Kidney glomerular epithelial cell (primary cell): ENCODE measurements around the gene SPOCK1.
A peak's percentile ranks its signal among the peaks of the same experiment; 100 is the strongest.

Experiments
- DNase-seq: peaks from one replicate; lab custom pipeline; 2025; lab: John Stamatoyannopoulos, UW

The SPOCK1 gene

DNA sequence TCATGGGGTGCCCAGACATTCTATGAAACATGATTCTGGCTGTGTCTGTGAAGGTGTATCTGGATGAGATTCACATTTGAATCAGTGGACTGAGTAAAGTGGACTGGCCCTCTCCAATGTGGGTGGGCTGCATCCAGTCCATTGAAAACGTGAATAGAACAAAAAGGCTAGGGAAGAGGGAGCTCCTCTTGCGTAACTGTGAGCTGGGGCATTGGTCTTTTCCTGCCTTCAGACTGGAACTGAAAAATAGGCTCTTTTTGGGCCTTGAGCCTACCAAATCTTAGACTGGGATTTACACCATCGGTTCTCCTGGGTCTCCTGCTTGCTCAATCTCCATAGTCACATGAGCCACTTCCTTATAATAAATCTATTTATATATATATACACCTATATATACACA is 170.1 kb downstream of the SPOCK1 start:
- no peak for DNase-seq

DNA sequence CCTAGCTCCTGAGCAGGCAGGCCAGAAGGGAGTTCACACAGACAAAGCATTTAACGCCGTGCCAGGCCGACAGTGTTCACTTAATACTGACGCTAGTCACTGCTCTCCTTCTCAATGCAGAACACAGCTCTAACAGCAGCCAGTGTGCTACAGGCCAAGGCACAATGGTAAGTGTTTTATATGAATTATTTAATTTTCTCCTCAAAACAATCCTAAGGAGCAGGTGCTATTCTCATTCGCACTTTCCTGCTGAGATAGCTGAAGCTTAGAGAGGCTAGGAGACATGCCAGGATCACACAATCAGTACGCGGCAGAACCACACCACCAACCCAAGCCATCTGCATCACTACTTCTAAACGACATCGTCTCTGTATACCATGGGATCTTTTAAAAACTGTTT is 170.7 kb downstream of the SPOCK1 start:
- no peak for DNase-seq

DNA sequence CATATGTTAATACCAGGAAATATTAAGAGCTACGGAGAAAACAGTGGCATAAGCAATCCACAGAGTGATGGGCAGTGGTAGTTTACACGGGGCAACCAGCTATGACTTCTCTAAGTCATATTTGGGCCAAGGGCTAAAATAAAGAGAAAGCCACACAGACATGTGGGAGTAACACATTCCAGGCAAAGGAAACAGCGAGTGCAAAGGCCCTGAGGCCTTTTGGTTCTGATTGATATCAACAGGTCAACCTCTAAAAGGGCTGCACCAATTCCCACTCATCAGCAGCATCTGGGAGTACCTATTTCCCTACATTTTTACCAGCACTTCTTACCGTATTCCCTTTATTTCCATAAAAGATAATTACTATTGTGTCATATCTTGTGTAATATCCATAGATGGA is 173.4 kb downstream of the SPOCK1 start:
- no peak for DNase-seq

- DNase-seq: peak; percentile 69
Observed at GRCh38 chr5:137320056-137321045, 178.8 kb downstream of the SPOCK1 start.

- no peak for DNase-seq
Observed at GRCh38 chr5:137318027-137318426, 181.1 kb downstream of the SPOCK1 start.

DNA sequence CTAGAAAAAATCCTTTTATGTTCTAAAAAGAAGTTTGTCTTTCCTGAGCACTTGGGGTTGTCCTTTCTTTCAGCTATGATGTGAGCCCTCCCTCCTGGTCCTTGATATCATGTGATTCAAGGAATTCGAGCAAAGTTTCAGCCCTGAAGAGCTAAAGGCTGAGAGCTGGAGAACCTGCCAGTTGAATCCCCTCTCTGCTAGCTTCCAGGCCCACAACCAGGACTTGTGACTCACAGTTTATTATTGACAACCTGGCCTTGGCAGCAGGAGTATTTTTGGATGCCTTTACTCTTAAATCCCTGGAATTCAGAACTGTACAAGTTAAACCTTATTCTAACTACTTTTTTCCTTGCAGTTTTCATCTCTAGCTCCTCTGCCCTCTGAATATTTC is 182.8 kb downstream of the SPOCK1 start:
- no peak for DNase-seq

GRCh38 chr5:137315534-137316345 is 183.4 kb downstream of the SPOCK1 start:
- DNase-seq: no peak

- no peak for DNase-seq
Observed at GRCh38 chr5:137315109-137315508, 184.0 kb downstream of the SPOCK1 start.

GRCh38 chr5:137313526-137314175 is 185.5 kb downstream of the SPOCK1 start:
- no peak for DNase-seq

DNA sequence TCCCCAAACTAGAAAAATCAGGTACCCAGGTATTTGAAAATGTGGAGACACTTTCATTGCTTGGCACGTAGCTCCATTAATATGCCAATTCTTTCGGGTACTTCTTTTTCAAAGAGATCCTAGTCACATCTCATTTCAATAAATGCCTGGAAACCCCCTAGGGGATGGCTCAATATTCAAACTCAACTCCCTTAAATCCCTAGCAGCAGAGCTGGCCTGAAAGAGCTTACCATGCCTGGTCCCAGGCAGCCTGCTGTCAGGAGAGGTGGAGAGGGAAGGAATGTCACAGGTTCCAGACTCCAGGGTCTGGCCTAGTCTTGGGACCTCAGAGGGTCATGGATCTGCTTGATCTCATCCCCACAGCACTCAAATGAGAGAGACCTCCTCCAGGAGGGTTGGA is 187.1 kb downstream of the SPOCK1 start:
- no peak for DNase-seq

DNA sequence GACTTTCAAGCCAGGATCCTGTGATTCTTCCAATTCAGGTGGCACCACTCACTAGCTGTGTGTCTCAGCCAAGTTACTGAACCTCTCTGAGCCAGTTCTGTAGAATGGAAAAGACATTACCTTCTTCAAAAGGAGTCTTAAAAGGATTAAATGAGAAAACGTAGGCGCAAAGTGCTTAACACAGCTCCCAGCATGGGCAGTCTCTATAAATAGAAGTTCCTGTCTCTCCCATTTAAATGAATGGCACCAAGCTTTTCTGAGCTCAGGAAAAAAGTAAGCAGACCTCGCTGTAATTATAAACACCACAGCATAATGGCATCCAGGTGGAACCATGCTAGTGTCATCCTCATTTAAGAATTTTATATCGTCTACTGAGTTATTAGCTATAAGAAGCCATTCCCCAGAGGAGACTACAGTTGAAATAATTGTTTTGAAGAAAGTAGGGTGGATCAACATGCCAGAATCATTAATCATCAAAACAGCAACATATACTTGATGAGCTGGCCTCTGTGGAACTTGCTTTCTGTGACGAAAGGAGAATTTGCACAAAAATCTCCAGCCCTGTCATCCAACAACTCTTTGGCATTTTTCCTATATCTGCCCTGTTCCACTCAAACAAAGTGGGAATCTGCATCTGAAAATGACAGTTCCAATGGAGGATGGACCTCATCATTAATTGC is 188.9 kb downstream of the SPOCK1 start:
- peak; percentile 88 for DNase-seq

DNA sequence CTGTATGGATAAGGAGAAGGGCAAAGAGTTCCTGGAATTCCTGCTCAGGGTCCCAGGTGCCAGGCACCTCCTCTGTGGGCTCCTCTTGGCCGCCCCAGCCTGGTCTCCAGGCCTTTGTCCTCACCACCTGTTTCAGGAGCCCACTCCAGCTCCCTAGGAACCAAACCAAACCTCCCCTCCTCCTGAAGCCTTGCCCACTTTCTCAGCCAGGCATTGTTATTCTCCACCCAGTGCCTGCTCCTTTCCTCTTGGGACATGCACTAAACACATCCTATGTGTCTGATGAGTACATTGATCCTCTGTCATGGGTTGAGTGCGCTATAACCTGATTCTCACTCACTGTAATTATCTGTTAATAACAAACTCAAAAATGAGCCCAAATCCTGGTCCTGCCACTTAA is 189.8 kb downstream of the SPOCK1 start:
- no peak for DNase-seq

DNA sequence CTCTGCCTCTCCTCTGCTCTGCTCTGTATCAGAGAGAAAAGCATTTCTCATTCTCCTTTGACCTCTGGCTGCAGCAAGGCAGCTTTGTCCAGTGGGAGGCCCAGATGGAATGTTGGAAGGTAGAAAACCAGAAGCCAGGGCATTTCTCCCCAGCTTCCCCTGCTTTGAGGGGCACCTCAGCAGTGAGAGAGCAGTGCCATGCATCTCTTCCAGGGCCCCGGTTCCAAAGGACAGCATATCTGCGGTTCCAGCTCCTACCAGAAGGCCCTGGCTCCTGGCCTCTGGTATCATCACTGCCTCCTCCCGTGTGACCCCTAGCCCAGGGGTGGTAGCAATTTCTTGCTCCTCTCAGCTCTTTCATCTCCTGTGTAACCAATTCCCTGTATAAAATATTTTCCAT is 190.8 kb downstream of the SPOCK1 start:
- DNase-seq: no peak

DNA sequence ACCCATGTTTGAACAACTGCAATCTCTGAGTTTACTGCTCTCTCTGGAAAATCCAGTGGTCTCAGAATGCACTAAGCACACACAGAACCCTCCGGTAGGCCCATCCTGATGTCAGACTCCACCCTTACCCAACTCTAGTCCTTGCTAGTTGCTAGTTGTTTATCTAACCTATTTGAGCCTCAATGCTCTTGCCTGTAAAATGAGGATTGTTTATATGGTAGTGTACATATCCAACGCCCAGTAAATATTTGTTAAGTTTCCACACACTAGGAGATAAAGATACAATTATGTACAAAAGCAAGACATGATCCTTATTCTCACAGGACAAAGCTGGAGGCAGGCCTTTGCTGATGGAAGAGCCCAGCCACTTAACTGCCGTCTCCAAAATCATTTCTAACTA is 192.2 kb downstream of the SPOCK1 start:
- DNase-seq: no peak

DNA sequence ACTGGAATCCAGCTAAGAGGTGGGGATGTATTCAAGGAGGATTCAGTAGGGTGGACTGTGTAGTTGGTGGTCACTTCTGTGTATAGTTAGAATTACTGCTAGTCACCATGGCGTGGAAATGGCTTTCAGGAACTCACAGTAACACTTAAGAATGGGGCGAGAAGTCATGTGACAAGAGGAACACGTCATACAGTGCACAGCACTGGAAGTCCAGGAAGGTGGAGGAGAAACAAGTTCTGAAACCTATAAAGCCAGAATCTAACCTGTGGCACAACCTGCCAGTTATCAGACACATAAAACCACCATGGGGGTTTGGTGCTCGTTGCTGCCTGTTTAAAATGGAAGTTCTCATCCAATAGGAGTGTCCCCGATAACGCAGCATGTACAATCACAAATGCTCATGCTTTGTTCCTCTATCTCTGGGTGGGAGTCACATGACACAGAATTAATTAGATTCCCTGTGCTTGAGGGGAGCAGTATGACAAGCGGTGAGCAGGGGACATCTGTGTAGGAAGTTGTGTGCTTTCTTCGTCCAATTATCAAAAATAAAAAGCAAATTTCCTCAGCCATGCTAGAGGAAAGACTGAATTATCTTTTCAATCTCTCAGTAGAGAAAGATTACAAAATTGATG is 193.0 kb downstream of the SPOCK1 start:
- no peak for DNase-seq

DNA sequence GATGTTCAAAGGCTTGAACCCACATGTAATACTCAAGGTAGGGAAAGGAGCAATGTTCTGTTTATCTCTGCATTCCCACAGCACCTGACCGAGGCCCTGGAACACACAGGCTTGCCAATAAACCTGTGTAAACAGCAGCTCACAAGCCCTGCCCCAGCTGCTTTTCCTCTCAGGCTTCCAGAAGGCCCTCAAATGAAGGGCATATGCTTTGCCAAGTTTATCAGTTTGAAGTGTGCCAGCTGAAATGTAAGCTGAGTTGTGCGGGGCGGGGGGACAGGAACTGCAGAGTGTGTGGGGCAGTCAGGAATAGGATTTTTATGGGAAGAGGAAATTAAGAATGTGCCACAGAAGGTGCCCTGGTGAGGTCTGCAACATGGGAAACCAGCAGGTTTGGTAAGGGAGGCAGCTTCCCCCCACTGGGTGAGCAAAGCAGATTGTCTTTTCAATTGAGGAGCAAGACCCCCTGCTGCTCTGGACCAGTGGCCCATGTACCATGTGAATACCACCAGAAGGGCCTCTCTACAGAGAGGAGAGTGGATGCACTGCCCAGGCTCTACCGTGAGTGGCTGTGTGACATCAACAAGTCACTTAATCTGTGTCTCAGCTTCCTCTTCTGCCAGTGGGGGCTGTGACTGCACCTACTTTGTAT is 194.8 kb downstream of the SPOCK1 start:
- no peak for DNase-seq

GRCh38 chr5:137303509-137303908 is 195.6 kb downstream of the SPOCK1 start:
- DNase-seq: no peak

DNA sequence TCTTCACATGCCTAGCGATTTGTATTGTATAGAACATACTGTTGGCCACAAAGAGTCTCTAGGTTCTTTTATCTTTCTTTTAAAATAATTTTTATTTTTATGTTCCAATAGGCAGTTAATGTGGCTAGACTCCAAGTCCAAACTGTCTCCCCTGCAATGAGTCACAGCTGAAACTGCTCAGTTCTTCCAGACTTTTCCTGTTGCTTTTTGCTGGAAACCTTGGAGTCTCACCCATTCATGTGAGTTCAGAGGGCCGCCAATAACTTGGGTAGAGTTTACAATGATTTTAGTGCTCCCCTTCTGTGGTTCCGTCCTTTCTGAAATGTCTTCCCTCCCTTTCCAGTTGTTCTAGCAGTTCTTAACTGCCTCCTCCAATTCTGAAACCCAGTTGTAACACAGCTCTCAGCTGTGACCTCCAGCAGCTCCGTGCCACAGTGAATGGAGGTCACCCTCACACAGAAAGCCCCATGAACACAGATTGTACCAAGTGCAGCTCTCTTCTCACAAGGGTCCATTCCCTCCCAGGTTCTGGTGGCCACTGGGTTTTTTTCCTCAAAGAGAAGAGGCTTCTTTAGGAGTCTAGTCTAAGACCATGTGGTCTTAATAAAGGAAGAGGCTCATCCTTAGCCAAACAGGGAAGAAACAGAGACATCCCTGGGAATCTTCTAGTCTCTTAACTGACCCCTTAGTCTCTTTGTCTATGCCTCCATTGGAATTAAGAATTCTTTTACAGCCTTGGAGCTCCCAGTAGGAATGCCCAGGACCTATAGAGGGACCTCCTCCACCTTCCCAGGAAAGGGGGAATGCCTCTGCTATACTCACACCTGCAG is 198.5 kb downstream of the SPOCK1 start:
- no peak for DNase-seq

DNA sequence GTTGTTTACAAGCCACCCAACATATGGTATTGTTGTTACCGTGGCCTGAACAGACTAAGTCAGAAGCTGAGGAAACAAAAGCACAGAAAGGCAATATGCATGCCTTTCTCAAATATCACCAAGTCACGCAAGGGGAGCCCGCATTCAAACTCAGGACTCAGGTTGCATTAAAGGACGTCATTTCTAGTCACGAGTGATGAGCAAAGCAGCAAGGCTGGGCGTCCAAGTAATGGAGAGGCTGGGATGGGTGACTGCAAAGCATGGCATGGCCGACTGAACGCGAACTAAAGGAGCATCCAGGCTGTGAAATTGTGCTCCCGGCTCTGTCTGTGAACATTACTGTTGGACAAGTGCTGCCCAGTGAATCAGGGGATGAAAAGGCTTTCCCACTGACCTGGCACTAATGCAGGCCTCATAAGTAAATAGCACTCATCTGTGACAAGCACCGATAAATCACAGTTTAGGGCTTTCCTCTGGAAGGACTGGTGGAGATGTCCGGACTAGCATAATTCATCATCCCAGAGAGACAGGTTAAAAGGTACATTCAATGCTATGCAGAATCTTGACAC is 202.8 kb downstream of the SPOCK1 start:
- peak; percentile 91 for DNase-seq

GRCh38 chr5:137294604-137295003 is 204.5 kb downstream of the SPOCK1 start:
- DNase-seq: no peak
